Astrocyte of the spinal cord (primary cell): ENCODE data around the gene PKLR.

Experiments
- DNase-seq: peaks from one replicate; pipeline ENCODE4 v3.0.0; 2011; ENCODE audit warnings: low read depth, low spot score
- H3K4me3 ChIP-seq: 2 replicates; pipeline ENCODE4 v1.5.1; 2011; ENCODE audit warnings: low read depth, mild to moderate bottlenecking, low read length, moderate library complexity
- in situ Hi-C: cut with HindIII; loops from 2 replicates; pipeline ENCODE4 v1.10.0; 2017; ENCODE audit warnings: low sequenced_read_pairs
- TF ChIP-seq, protein P1 (sequence below): IDR thresholded peaks from 2 replicates; pipeline ENCODE4 v1.5.1; 2012; ENCODE audit warnings: low read depth, mild to moderate bottlenecking, low read length, inconsistent platforms

The PKLR gene

DNA sequence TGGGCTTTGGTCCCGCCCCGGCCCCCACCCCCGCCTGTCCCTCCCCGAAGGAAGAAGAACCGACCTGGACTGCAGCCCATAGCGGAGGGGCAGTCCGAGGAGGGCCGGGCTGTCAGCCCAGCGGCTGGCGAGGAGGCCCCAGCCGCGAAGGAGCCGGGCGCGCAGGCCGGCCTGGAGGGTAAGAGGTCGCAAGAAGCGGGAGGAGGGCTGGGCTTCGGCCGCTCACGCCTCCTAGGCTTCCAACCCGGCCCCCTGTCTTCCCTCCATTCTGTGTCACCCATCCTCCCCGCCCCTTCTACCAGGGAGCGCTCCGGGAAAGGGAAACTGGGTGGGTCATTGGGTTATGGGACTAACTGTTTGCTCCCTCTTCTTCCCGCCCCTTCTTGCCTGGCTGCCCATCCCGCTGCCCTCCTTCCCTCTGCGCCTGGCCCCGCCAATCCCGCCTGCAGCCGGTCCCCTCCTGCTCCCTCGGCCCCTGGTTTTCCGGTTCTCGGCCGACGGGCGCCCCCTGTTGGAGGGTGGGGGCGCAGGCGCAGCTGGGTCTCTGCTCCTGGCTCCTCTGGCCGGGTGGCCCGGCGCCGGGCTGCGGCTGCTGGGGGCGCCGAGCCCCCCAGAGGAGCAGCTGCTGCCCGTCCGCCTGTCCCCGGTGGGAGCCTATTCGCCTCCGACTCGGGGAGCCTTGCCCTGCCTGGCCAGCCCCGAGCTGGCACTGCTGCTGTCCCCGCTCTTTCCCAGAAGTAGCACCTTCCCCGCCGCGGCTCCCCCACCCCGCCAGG, 21.9 kb upstream of the PKLR start:
- peak; percentile 94 for DNase-seq
- H3K4me3 ChIP-seq, result peak overlapping the region; percentile 76
- in situ Hi-C loops, result no loop called here
- TF ChIP-seq, protein P1, sequence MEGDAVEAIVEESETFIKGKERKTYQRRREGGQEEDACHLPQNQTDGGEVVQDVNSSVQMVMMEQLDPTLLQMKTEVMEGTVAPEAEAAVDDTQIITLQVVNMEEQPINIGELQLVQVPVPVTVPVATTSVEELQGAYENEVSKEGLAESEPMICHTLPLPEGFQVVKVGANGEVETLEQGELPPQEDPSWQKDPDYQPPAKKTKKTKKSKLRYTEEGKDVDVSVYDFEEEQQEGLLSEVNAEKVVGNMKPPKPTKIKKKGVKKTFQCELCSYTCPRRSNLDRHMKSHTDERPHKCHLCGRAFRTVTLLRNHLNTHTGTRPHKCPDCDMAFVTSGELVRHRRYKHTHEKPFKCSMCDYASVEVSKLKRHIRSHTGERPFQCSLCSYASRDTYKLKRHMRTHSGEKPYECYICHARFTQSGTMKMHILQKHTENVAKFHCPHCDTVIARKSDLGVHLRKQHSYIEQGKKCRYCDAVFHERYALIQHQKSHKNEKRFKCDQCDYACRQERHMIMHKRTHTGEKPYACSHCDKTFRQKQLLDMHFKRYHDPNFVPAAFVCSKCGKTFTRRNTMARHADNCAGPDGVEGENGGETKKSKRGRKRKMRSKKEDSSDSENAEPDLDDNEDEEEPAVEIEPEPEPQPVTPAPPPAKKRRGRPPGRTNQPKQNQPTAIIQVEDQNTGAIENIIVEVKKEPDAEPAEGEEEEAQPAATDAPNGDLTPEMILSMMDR, result peak; percentile 88

DNA sequence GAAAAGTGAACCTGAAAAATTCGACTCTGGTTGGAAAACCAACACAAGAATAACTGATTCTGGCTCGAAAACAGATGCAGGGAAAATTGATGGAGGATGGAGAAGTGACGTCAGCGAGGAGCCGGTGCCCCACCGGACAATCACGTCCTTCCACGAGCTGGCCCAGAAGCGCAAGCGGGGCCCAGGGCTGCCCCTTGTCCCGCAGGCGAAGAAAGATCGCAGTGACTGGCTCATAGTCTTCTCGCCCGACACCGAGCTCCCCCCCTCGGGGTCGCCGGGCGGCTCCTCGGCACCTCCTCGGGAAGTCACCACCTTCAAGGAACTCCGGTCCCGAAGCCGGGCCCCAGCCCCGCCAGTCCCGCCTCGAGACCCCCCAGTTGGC, 21.3 kb upstream of the PKLR start:
- peak overlapping the region; percentile 76 for H3K4me3 ChIP-seq
- DNase-seq, result peak; percentile 29
- TF ChIP-seq, protein P1, result no peak
- in situ Hi-C loops, result no loop called here

DNA sequence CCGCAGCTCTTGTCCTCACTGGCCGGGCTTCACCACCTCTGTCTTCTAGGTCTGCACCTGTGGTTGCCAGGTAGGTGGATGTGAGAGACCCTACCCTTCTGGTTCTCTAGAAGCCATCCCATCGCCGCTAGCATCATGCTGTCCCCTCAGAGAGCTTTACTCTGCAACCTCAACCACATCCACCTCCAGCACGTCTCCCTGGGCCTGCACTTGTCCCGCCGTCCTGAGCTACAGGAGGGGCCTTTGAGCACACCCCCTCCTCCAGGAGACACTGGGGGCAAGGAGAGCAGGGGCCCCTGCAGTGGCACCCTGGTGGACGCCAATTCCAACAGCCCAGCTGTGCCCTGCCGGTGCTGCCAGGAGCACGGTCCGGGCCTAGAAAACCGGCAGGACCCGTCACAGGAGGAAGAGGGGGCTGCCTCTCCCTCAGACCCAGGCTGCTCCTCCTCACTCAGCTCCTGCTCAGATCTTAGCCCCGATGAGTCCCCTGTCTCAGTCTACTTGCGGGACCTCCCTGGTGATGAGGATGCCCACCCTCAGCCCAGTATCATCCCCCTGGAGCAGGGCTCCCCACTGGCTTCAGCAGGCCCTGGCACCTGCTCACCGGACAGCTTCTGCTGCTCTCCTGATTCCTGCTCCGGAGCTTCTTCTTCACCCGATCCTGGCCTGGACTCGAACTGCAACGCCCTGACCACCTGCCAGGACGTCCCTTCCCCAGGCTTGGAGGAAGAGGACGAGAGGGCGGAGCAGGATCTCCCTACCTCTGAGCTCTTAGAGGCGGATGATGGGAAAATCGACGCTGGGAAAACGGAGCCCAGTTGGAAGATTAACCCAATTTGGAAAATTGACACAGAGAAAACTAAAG, 20.6 kb upstream of the PKLR start:
- DNase-seq, result peak; percentile 5
- H3K4me3 ChIP-seq, result peak overlapping the region; percentile 76
- in situ Hi-C loops, result no loop called here
- TF ChIP-seq, protein P1, result no peak

DNA sequence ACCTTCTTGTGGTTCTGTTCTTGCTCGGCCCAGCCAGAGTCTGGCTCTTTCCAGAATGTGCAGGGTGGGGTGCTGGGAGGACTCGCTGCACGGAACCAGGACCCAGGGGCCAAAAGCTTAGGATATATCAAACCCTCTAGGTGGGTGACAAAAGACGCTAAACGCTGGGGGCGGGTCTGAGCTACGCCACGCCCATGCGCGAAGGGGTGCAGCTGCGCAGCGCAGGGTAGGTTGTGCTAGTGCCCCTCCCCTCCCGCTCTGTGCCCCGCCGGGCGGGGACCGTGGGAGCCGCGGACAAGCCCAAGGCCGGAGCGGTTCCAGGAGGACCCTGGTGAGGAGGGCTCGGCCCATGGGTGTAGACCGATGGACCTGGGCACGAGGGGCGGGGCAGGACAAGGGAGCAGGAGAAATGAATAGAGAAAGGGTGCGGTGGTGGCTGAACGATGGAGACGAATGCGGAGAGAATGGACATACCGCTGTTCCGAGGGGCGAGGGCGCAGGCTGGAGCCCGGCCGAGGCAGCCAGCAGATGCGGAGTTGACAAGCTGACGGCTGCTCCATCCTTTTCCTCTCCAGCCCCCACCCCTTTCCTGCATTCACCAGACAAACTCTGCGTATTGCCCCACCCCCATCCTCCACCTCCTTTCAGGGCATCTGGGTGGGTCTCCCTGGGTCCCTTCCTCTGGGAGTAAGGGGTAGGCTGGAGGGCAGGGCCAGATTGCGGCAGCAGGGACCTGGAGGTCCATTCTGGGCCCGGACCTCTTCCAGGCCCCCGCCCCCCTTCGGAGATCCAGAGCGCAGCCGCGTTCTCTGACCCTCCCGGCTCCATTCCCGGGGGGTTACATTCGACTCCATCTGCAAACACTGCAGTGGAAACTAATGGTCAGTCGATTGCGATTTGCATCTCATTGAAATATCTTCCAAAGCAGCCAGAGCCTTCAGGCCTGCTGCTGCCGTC, 19.7 kb upstream of the PKLR start, which contains the start of gene RUSC1:
TSS of gene RUSC1 (plus strand) at position 234 of the 957 bp plus-strand sequence. CDS start 880 bp downstream, outside the sequence.
- TF ChIP-seq, protein P1, result no peak
- peak; percentile 66 for DNase-seq
- in situ Hi-C loops, result no loop called here

DNA sequence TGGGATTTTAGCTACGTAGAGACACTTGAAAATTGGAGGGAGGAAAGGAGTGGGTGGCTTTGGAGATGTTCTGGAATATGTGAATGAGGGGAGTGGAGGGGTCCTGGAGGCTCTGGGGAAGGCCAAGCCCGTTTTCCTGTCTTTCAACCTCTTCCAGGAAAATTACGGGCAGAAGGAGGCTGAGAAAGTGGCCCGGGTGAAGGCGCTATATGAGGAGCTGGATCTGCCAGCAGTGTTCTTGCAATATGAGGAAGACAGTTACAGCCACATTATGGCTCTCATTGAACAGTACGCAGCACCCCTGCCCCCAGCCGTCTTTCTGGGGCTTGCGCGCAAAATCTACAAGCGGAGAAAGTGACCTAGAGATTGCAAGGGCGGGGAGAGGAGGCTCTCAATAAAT, 19.0 kb upstream of the PKLR start:
- no peak for DNase-seq
- in situ Hi-C loops, result no loop called here
- TF ChIP-seq, protein P1, result no peak
- peak overlapping the region; percentile 55 for H3K4me3 ChIP-seq

More for the DNA sequence above, 19.7 kb upstream of the PKLR start, which contains the start of gene RUSC1:
- H3K4me3 ChIP-seq, result peak within 1 kb of the TSS; percentile 55

DNA sequence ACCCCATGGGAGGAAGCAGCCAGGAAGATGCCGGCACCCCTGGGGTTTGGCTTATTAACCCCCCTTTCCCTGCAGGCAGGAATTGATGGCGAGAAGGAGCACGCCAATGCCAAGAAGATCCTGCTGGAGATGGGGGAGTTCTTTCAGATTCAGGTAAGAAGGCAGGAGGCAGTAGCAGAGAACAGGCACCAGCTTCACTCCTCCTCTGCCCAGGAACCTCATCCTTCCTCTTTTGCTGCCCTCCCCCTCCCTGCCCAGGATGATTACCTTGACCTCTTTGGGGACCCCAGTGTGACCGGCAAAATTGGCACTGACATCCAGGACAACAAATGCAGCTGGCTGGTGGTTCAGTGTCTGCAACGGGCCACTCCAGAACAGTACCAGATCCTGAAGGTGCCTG, 18.3 kb upstream of the PKLR start:
- TF ChIP-seq, protein P1, result no peak
- no peak overlapping the region for H3K4me3 ChIP-seq
- no peak for DNase-seq
- in situ Hi-C loops, result no loop called here
